Measurements from ENCODE around the gene RUNX1. TPM values are rescaled to one million over a fixed set of nuclear protein-coding genes. Genes with fewer than 3 reads are reported as not detected.

RUNX1 gene
- total RNA-seq, 1 experiment from 2014 or later, result 0.52 TPM

GRCh38 chr21:35036465-35037383, 12.4 kb downstream of the RUNX1 start:
- Histone ChIP-seq H3K27ac (ENCODE audit: low read depth, low read length, poor library complexity, severe bottlenecking) (no peak overlapping the region), H3K4me3 (ENCODE audit: low read depth, low read length, poor library complexity, severe bottlenecking) (no peak overlapping the region), H3K4me1 (ENCODE audit: insufficient read depth, low read length, poor library complexity, severe bottlenecking) (no peaks in the 10 kb centered on the region), H3K9me3 (ENCODE audit: low read depth, low read length, poor library complexity, severe bottlenecking) (no peaks in the 10 kb centered on the region), H3K36me3 (ENCODE audit: insufficient read depth, low read length, poor library complexity, severe bottlenecking) (no peaks in the 10 kb centered on the region), H3K27me3 (replicated peaks; ENCODE audit: insufficient read depth, low read depth, low read length, poor library complexity) (peaks cover 12% of the 10 kb centered on the region)
- intact Hi-C loops (cut with micrococcal nuclease; ENCODE audit: unreplicated experiment), result no loop called here
- ChIA-PET CTCF (no interaction called here), POLR2A (ENCODE audit: low non-redundant PET) (no interaction called here)
- no TSS peak for BruUV-seq (replicated peaks)
- no peak for DNase-seq (ENCODE audit: low spot score)
- TF ChIP-seq CTCF (conservative IDR thresholded peaks at IDR 0.05; ENCODE audit: low read depth, low read length) (no peak), EZH2 (IDR thresholded peaks at IDR 0.05; ENCODE audit: borderline replicate concordance, low read depth, low read length, poor library complexity, severe bottlenecking) (no peak)

- H3K9me3 ChIP-seq (ENCODE audit: low read depth, low read length, poor library complexity, severe bottlenecking), result no peaks in the 10 kb centered on the region
- H3K27me3 ChIP-seq (replicated peaks; ENCODE audit: insufficient read depth, low read depth, low read length, poor library complexity), result peaks cover 12% of the 10 kb centered on the region
- no peak for TF ChIP-seq CTCF (conservative IDR thresholded peaks at IDR 0.05; ENCODE audit: low read depth, low read length)
- TF ChIP-seq EZH2 (IDR thresholded peaks at IDR 0.05; ENCODE audit: borderline replicate concordance, low read depth, low read length, poor library complexity, severe bottlenecking), result no peak
- DNase-seq (ENCODE audit: low spot score), result no peak
- H3K4me3 ChIP-seq (ENCODE audit: low read depth, low read length, poor library complexity, severe bottlenecking), result no peak overlapping the region
- no TSS peak for BruUV-seq (replicated peaks)
- POLR2A ChIA-PET (ENCODE audit: low non-redundant PET), result no interaction called here
- intact Hi-C loops (cut with micrococcal nuclease; ENCODE audit: unreplicated experiment), result no loop called here
- no peak overlapping the region for H3K27ac ChIP-seq (ENCODE audit: low read depth, low read length, poor library complexity, severe bottlenecking)
- no peaks in the 10 kb centered on the region for H3K4me1 ChIP-seq (ENCODE audit: insufficient read depth, low read length, poor library complexity, severe bottlenecking)
- CTCF ChIA-PET, result no interaction called here
- no peaks in the 10 kb centered on the region for H3K36me3 ChIP-seq (ENCODE audit: insufficient read depth, low read length, poor library complexity, severe bottlenecking)
Measured at GRCh38 chr21:35035581-35035980, 13.5 kb downstream of the RUNX1 start.

- ChIA-PET POLR2A (ENCODE audit: low non-redundant PET) (no interaction called here), CTCF (no interaction called here)
- intact Hi-C loops (cut with micrococcal nuclease; ENCODE audit: unreplicated experiment), result no loop called here
- H3K4me3 ChIP-seq (ENCODE audit: low read depth, low read length, poor library complexity, severe bottlenecking), result no peak overlapping the region
- no peak for TF ChIP-seq CTCF (conservative IDR thresholded peaks at IDR 0.05; ENCODE audit: low read depth, low read length)
- no peak for TF ChIP-seq EZH2 (IDR thresholded peaks at IDR 0.05; ENCODE audit: borderline replicate concordance, low read depth, low read length, poor library complexity, severe bottlenecking)
- H3K27me3 ChIP-seq (replicated peaks; ENCODE audit: insufficient read depth, low read depth, low read length, poor library complexity), result peaks cover 12% of the 10 kb centered on the region
- no peaks in the 10 kb centered on the region for H3K36me3 ChIP-seq (ENCODE audit: insufficient read depth, low read length, poor library complexity, severe bottlenecking)
- H3K4me1 ChIP-seq (ENCODE audit: insufficient read depth, low read length, poor library complexity, severe bottlenecking), result no peaks in the 10 kb centered on the region
- no TSS peak for BruUV-seq (replicated peaks)
- DNase-seq (ENCODE audit: low spot score), result no peak
- no peaks in the 10 kb centered on the region for H3K9me3 ChIP-seq (ENCODE audit: low read depth, low read length, poor library complexity, severe bottlenecking)
- H3K27ac ChIP-seq (ENCODE audit: low read depth, low read length, poor library complexity, severe bottlenecking), result no peak overlapping the region
Measured at GRCh38 chr21:35035116-35035515, 14.0 kb downstream of the RUNX1 start.

Measured in A673 (cell line).